Caki2 (cell line): ENCODE measurements around the gene RPS16. TPM values are rescaled to one million over a fixed set of nuclear protein-coding genes. Genes with fewer than 3 reads are reported as not detected.

Experiments
- DNase-seq: peaks from one replicate; pipeline ENCODE4 v3.0.0-alpha.2; 2015; ENCODE audit warnings: low read depth
- in situ Hi-C: cut with HindIII; loops from 2 replicates; pipeline ENCODE4 v1.10.0; 2016; ENCODE audit warnings: low sequenced_read_pairs, low pct_unique_long_range_greater_than_20kb, mixed read lengths
- total RNA-seq: library from RNA; depleted of rRNA; stranded (reverse); fragments of >200 nt; shearing (Covaris generic); gene quantifications from 2 replicates; pipeline ENCODE4 v1.2.3, GENCODE V29; 2014; ENCODE audit warnings: low replicate concordance

RPS16 gene
- total RNA-seq, 1 experiment from 2014 or later = 151 TPM

- peak; percentile 77 for DNase-seq
- in situ Hi-C loops = no loop called here
These were observed 7.3 kb downstream of the RPS16 start for GRCh38 chr19:39428283-39429112.

GRCh38 chr19:39427707-39428106 is 8.0 kb downstream of the RPS16 start:
- no peak for DNase-seq
- in situ Hi-C loops = no loop called here

- no peak for DNase-seq
- in situ Hi-C loops = no loop called here
These were observed 9.6 kb downstream of the RPS16 start for GRCh38 chr19:39426170-39426569.

DNA sequence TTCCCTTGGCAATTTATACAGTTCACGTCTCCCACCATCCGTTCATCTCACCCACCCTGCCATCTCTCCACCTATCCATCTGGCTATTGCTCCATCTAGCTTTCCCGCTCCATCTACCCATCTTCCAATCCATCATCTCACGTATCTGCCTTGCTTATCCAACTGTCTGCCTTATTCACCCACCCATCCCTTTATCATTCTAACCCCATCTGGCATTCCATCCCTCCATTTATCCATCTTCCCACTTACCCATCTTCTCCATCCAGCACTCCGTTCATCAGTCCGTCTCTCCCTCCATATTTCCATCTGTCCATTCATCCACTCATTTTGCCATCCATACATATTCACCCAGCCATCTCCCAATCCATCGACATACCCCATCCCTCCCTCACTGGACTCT is 10.0 kb downstream of the RPS16 start:
- DNase-seq = no peak
- in situ Hi-C loops = no loop called here

DNA sequence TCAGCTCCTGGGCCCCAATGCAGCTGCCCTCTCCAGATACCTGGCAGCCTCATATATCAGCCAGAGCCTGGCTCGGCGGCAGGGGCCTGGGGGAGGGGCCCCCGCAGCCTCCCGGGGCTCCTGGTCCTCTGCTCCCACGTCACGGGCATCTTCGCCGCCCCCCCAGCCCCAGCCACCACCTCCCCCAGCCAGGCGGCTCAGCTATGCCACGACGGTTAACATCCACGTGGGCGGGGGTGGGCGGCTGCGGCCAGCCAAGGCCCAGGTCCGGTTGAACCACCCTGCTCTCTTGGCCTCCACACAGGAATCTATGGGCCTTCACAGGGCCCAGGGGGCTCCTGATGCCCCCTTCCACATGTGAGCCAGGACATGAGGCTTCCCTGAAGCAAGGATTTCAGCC is 10.8 kb downstream of the RPS16 start:
- in situ Hi-C loops = no loop called here
- DNase-seq = no peak

- in situ Hi-C loops = no loop called here
- DNase-seq = no peak
These were observed 12.3 kb downstream of the RPS16 start for GRCh38 chr19:39423258-39424086.

DNA sequence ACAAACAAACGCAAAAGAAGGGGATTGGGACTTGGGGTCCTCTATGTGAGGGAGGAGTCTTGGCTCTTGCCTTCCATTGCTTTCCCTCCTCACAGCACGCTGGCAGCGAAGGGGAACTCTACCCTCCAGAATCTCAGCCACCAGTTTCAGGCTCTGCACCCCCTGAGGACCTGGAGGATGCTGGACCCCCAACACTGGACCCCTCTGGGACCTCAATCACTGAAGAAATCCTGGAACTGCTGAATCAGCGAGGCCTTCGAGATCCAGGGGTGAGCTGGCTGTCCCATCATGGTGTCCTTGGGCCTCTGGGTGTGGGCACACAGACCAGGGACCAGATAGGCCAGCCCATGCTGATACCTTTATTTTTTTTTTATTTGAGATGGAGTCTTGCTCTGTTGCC is 13.7 kb downstream of the RPS16 start:
- in situ Hi-C loops = no loop called here
- no peak for DNase-seq

DNA sequence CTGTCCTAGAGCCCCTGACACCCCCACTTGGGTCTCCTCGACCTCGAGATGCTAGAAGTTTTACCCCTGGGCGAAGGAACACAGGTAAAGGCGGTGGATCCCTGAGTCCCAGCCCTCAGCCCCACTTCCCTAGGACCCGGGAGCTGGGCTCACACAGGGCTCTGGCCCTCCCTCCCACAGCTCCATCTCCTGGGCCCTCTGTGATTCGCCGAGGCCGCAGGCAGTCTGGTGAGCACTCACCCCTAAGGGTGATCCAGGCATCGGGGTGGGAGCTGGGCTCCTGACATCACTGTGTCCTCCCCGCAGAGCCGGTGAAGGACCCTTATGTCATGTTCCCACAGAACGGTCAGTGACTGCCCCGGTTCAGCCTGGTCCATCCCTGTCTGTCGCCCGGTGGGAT is 15.0 kb downstream of the RPS16 start:
- in situ Hi-C loops = no loop called here
- DNase-seq = no peak

DNA sequence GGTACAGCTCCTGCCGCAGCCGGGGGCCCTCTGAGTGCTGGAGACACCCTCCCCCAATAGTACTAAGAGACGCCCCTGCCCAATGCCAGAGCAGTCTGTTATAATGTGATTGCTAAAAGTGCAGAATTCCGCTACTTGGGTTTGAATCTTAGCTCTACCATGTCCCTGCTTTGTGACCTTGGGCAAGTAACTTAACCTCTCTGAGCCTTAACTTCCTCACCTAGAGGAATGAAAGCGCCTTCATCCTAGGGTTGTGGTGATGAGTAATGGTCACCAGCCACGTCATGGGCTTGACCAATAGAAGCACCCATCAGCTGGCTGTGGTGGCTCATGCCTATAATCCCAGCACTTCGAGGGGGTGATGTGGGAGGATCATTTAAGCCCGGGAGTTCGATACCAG is 16.7 kb downstream of the RPS16 start:
- DNase-seq = no peak
- in situ Hi-C loops = no loop called here

- no peak for DNase-seq
- in situ Hi-C loops = no loop called here
These were observed 18.1 kb downstream of the RPS16 start for GRCh38 chr19:39417463-39418181.

- DNase-seq = no peak
- in situ Hi-C loops = no loop called here
These were observed 19.3 kb downstream of the RPS16 start for GRCh38 chr19:39416152-39417120.

DNA sequence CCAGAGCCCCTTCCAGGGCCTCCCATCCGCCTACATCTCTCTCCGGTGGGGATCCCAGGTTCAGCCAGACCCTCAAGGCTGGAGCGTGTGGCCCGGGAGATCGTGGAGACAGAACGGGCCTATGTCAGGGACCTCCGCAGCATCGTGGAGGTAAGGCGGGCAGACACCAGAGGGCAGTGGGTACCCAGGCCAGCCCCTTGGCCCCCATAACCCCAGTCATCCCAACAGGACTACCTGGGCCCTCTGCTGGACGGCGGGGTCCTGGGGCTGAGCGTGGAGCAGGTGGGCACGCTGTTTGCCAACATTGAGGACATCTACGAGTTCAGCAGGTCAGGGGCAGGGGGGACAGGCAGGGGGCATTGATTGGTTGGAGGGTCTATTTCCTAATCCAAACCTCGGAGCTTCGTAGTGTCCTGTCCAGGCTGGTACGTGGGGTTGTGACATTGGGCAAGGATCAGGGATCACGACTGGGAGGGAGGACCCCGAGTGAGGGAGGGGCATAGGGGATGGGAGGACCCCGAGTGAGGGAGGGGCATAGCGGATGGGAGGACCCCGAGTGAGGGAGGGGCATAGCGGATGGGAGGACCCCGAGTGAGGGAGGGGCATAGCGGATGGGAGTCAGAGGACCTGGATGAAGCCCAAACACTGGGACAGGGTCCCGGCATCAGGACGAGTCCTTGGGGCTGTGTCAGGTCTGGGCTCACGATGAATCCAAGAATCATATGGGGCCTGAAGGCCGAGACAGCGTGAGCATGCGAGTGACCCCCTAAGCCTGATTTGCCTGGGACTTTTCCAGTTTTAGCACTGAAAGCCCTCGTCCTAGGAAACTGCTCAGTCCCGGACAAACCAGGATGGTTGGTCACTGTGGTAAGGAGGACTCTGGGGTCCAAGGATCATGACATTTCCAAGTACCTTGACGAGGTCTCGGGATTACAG is 20.4 kb downstream of the RPS16 start:
- DNase-seq = no peak
- in situ Hi-C loops = no loop called here

- DNase-seq = no peak
- in situ Hi-C loops = no loop called here
These were observed 21.7 kb downstream of the RPS16 start for GRCh38 chr19:39413911-39414608.

GRCh38 chr19:39413272-39413910 is 22.4 kb downstream of the RPS16 start:
- in situ Hi-C loops = no loop called here
- DNase-seq = no peak

GRCh38 chr19:39412867-39413271 is 22.9 kb downstream of the RPS16 start:
- in situ Hi-C loops = no loop called here
- DNase-seq = no peak
